LNCAP (cell line): ENCODE results near the gene GAB2.

ENCODE experiments used
- CTCF ChIP-seq: fragments of 450-650 bp; IDR thresholded peaks from 2 replicates; pipeline ENCODE4 v1.5.1; 2017; ENCODE audit warnings: mild to moderate bottlenecking

Gene GAB2

GRCh38 chr11:78319453-78319955 lies 98.1 kb downstream of the GAB2 start:
- no peak for TF ChIP-seq CTCF

GRCh38 chr11:78318321-78319114 lies 99.1 kb downstream of the GAB2 start:
- TF ChIP-seq CTCF = no peak

- TF ChIP-seq CTCF = no peak
Measured at GRCh38 chr11:78315724-78316123, 101.9 kb downstream of the GAB2 start.

- no peak for TF ChIP-seq CTCF
Measured at GRCh38 chr11:78314762-78315161, 102.9 kb downstream of the GAB2 start.

GRCh38 chr11:78313898-78314297 lies 103.7 kb downstream of the GAB2 start:
- TF ChIP-seq CTCF = no peak

GRCh38 chr11:78313181-78313795 lies 104.3 kb downstream of the GAB2 start:
- no peak for TF ChIP-seq CTCF

- TF ChIP-seq CTCF = no peak
Measured at GRCh38 chr11:78312712-78313111, 104.9 kb downstream of the GAB2 start.
